M059J (cell line): ENCODE data around the gene IFITM5. TPM values are rescaled to one million over a fixed set of nuclear protein-coding genes. Genes with fewer than 3 reads are reported as not detected.
"Not testable (repeated sequence)": the region's sequence is repeated elsewhere in the genome, so short reads cannot be mapped to it uniquely, and the experiment has no call there.

Experiments used
- DNase-seq: peaks from one replicate; pipeline ENCODE4 v3.0.0-alpha.2; 2012; ENCODE audit warnings: low read depth
- total RNA-seq: library from RNA; depleted of rRNA; stranded (reverse); fragments of >200 nt; shearing (Covaris generic); gene quantifications from 2 replicates; pipeline ENCODE4 v1.2.3, GENCODE V29; 2014

IFITM5 gene
- total RNA-seq, 1 experiment from 2014 or later = not detected

DNA sequence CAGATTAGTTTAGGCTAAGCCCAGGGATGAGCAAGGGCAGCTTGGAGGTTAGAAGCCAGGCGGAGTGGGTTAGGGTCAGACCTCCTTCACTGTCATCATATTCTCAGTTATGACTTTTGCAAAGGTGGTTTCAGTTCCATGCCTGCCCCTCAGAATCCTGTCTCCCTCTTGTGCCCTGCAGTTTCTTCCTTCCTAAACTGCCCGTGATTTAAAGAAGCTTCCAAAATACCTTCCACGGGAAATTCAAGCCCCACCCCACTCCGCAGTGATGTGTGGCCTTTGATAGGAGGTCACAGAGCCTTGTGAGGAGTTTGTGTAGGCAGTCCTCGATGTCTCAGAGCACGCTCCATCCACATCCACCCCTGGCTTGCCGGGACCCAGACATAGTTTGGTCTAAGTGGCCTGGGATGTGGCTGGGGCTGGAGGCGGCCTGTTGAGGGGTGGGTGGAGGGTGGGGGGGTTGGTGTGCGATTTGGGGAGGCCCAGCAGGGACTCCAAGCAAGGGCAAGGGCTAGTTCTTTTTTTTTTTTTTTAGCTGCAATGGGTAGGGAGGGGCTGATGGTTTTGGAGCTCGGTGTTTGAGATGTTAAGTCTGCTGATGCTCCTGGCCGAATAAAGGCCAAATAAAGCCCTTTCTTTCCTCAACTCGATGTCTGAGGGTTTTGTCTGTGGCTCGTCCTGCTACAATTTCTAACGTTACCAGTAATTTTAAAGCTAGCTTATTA is 12.9 kb upstream of the IFITM5 start:
- DNase-seq = no peak

GRCh38 chr11:311013-311748 is 11.9 kb upstream of the IFITM5 start:
- not testable (repeated sequence) for DNase-seq

GRCh38 chr11:309979-310572 is 10.8 kb upstream of the IFITM5 start:
- not testable (repeated sequence) for DNase-seq

GRCh38 chr11:308740-309665 is 9.7 kb upstream of the IFITM5 start:
- not testable (repeated sequence) for DNase-seq

- peak; percentile 85 for DNase-seq
Observed at GRCh38 chr11:307766-308708, 8.7 kb upstream of the IFITM5 start, which contains the start of gene IFITM2. Gene IFITM2, plus strand, starts transcription at chr11:307816. Its CDS starts 377 bp downstream, at chr11:308193.

GRCh38 chr11:306645-307371 is 7.5 kb upstream of the IFITM5 start:
- no peak for DNase-seq

GRCh38 chr11:305844-306211 is 6.5 kb upstream of the IFITM5 start:
- no peak for DNase-seq

DNA sequence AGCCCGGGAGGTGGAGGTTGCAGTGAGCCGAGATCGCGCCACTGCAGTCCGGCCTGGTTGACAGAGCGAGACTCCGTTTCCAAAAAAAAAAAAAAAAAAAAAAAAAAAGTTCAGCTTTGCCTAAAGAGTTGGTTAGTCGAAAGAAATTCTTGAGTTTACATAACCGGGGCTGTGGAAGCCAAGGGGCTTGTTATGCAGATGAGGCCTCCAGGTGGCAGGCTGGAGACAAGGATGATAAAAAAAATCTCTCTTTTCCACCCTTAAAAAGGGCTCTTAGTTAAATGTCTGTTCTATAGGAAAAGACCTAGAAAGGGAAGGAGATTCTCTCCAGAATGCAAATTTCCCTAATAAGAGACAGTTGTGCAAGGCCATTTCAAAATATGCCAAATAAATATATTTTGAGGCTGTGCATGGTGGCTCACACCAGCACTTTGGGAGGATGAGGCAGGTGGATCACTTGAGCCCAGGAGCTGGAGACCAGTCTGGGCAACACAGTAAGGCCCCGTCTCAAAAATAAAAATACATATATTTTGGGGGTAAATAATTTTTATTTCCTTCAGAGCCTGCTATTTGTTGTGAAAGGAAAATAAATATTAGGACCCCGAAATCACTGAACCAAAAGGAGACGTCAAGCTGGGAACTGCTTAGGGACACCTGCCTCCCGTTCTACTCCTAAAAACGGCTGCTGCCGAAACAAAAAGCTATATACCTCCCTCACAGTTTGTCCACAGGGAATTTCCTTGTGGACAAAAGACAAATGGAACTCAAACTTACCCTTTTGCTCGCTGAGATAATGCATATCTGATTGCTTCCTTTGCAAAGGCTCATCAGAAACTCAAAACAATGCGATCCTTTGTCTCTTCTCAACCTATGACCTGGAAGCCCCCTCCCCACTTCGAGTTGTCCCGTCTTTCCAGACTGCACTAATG is 5.9 kb upstream of the IFITM5 start:
- peak; percentile 69 for DNase-seq

GRCh38 chr11:304061-304506 is 4.8 kb upstream of the IFITM5 start:
- DNase-seq = no peak

- DNase-seq = no peak
Observed at GRCh38 chr11:303363-303762, 4.0 kb upstream of the IFITM5 start.

DNA sequence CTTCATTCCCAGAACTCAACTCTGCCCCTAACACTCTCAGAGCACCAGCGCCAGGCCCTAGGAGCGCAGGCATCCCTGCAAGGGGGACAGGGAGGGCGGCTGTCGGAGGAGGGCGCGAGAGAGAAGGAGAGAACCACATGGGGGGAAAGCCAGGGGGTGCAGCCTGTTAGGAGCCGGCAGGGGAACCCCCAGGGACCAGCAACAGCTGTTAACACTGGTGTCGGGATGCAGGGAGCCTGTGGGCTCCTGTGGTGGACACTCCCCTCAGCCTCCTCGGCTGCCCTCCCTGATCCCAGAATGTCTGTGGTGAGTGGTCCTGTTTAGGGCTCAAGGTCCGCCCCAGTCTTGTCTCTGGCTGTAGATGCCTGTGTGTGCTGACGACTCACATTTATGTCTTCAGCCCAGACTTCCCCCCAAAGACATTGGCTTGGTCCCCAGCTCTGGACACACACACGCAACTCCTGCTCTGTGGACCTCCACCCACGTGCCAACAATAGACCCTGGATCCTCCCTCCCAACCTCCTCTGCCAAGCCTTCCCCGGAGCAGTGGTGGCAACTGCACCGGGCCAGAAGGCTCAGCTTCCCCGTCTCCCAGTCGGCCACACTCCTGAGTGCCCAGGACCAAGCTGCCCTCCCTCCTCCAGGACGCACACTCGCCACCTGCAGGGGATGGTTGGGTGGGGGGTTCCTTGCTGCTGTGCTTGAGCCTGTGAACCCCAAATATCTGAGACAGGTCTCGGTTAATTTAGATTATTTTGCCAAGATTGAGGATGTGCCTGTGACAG is 817 bp upstream of the IFITM5 start:
- DNase-seq = no peak

DNA sequence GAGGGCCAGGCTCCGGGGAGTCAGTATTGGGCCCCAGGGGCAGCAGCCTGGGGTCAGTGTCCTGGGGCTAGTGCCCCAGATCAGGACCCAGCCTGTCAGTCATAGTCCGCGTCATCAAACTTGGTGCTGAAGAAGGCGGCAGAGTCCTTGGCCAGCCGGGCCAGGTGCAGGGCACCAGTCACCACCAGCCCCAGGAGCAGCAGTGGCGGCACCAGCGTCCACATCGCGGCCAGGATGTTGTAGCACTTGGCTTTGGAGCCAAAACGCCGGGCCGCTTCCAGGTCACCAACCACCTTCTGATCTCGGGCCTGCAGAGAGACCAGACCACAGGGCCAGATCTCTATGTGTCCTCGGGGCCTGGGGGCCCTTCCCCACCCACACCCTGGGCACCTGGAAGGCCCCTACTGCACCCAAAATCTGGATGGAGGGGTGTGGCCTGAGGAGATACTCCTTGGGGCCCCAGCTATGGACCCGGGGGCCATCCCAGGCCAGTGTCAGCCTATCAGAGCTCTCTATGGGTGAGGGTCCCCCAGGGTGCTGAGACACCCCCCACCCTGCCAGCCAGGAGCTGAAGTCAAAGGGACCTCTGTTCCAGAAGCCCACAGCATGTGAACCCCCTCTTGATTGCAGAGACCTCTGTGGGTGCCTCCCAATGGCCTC is 790 bp downstream of the IFITM5 start:
- no peak for DNase-seq

- no peak for DNase-seq
Observed at GRCh38 chr11:297586-298405, 1.5 kb downstream of the IFITM5 start.

DNA sequence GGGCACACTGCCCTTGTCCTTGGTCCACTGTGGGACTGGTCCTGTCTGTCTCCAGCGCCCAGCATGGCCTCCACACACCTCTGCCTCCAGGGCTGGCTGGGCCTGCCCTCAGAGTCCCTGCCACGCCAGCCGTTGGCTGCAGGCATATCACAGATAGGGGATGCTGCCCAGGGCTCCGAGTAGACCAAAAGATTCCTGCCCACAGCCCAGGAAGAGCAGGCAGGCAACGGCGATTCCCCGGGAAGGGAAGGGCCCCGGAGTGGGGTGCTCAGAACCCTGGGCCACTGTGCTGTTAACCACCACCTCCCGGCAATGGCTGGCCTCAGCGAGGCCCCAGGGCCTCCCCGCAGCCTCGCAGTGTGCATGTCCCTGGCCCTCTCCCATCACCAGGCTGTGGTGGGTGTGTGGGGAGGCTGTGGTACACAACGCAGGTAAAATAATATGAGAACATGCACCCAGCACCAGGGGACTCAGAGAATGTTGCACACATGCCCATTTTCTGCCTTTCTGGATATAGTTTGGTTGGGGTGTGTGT is 2.2 kb downstream of the IFITM5 start:
- DNase-seq = no peak

DNA sequence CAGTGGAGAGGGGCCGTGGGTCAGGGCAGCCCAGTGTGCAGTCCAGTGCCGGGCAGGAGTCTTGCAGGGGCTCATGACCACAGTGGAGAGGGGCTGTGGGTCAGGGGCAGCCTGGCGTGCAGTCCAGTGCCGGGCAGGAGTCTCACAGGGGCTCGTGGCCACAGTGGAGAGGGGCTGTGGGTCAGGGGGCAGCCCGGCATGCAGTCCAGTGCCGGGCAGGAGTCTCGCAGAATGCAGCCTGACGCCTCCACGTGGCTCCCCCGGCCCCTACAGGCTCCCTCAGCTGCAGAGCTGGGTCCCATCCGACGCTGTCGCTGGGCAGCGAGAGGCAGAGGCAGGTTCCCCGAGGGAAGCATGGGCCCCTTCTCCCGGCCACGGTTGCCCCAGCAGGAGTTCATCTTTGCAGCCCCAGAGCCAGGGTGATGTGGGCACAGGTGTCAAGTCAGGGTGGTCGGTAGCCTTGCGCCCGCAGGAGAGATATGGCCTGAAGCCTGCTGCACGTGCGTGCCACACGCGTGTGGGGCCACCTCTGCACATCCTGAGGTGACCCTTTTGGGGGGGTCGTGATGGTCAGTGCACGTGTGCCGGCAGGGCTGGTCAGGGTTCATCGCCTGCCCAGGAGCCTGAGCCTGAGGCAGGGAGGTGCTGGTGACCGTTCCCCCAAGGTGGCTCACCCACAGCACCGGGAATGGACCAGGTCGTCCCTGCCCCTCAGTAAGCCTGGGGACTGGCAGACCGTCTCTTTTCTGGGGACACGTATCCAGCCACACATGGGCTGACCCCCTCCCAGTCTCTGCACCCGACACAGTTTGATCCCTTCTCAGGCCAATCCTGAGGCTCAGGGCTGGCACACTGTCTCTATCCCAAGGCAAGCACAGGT is 2.9 kb downstream of the IFITM5 start:
- no peak for DNase-seq
